Measurements from ENCODE around the gene C10orf53.

Gene C10orf53, protein sequence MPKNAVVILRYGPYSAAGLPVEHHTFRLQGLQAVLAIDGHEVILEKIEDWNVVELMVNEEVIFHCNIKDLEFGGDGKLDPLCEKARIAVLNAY

DNA sequence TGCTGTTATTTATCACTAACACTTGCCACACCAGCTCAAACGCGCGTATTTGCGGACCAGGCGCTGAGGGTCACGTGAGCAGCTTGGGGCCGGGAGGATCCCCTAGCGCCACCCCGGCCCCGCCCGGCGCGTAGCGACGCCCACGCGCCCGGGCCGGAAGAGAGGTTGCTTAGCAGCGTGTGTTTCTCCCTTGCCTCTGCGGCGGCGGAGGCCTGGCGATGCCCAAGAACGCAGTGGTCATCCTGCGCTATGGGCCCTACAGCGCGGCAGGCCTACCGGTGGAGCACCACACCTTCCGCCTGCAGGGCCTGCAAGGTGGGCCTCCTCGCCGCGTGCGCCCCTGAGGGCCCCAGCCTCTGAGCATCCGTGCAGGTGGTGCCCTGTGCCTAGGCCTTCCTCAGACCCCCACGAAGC, at the start of gene C10orf53:
TSS of gene C10orf53 (plus strand) at position 172 of the 414 bp plus-strand sequence. CDS start at position 219, 47 bp downstream.
- DNase-seq: no peak

DNA sequence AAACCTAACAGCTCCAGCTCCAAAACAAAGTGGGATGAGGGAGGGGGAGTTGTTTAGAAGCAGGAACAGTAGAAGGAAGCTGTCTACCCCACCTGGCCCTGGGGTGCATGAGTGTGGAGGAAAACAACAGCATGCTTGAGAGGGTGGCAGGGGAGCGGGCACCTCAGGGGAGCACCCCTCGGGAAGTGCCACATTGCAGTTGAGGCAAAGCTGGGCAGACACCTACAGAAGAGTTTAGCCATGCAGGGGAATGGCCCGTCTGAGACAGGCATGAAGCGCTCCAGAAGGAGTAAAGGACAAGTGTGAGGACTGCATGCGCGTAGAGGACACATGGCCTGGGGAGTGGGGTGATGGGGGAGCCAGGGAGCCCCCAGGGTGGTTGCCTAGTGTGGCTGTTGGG, 47.5 kb upstream of the C10orf53 start:
- DNase-seq: no peak

DNA sequence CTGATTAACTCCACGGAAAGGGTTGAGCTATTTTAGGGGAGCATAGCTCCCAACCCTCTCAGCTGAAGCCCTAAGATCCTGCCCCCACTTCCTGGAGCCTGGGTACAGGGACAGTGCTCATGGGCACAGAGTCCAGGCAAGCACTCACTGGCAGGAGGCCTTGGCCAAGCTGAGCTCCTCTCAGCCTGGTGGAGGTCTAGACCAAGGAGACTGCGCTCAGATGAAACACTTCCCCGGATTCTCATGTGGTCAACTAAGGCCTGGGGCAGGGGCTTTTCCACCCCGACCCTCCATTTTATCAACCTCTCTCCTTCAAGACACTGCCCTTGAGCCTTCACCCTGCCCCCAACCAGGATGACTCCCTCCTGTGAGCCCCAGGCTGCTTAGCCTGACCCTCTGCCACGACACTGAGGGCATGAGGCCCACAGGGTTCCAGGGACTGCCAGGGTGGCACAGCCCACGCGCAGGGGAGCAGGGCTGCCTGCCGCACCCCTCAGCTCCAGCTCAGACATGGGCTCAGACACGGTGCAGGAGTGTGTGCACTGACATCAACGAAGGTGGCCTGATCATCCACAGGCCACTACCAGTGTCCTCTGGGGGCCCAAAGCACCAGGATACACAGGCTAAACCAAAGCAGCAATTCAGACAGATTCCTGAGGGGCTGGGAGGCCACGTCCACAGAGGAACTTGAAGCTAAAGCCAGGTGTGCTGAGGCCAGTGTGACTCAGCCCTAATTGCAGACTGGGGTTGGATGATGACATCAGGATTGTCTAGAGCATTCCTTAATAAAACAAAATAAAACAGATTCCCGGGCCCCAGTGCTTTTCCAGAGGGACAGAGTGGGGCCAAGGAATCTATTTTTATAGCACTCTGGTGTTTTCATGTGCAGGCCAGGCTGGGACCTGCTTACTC, 46.8 kb upstream of the C10orf53 start:
- no peak for DNase-seq

DNA sequence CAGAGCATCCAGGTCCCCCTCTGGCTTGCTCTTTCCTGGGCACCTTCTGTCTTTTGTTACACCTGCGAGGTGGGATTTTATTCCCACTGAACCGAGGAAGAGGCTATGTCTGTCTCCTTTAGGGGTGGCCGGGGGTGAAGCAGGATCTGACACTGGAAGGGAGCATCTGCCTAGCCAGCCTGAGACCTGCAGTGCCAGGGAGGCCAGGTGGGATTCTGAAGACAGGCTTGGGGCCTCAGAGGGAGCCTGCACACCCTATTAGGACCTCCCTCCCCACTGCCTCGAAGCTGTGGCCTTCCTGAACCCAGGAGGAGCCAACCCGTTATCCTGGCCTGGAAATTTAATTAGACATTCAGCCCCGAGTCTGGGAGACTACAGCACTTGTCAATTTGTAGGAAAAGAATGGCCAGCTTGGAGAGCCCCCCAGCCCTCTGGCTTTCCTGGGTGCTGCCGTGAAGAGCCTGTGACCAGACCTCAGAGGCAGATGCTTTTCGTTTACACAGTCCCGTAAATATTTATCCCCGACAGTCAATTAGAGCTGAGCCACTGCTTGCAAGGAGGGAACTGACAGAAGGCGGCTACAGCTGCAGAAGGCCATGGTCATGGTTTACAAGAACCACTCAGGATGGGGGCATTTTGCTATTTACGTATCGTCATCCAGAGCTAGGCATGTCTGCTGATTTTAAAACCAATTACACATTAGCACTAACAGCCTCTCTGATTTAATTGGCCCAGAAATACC, 46.0 kb upstream of the C10orf53 start:
- DNase-seq: no peak

DNA sequence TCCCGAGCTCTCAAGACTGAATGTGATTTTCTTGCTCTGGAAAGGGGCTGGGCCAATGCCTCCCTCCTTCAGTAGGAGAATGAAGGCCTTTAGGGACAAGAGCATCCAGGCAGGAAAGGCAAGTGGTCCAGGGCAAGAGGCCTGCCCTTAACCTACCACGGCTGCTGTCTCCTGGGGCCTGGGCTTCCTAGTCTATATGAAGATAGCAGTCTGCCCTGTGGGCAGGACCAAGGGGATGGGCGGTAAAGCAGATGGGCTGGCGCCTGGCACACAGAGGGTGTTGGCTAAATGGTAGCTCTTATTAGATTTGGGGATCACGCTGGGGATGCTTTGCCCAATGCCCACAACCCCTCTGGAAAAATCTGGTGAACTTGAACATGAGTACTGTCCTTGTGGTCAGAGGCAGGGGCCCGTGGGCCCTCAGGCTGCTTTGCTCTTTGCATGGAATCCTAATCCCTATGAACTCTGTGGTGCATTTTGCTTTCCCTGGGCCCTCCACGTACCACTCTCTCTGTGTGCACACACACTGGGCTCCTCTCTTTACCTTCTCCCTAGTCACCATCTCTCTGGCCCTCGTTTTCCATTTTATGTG, 45.3 kb upstream of the C10orf53 start:
- no peak for DNase-seq

DNA sequence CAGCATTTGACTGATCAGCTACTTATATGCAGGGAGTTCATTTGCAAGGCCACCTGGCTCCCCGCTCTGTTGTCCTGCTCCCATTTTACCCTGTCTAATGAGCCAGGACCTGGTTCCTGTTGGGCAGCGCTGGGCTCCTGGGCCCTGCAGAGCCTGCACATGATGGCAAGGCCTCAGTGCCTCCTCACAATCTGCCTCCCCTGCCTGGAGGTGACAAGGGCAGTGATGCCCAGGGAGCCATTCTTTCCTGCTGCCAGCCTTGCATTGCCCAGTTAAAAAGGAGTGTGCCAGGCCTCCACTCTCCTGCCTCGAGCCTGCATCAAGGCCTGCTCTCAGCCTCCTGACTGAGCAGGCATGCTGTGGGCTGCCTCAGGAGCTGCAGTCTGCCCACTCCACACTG, 37.1 kb upstream of the C10orf53 start:
- no peak for DNase-seq

DNA sequence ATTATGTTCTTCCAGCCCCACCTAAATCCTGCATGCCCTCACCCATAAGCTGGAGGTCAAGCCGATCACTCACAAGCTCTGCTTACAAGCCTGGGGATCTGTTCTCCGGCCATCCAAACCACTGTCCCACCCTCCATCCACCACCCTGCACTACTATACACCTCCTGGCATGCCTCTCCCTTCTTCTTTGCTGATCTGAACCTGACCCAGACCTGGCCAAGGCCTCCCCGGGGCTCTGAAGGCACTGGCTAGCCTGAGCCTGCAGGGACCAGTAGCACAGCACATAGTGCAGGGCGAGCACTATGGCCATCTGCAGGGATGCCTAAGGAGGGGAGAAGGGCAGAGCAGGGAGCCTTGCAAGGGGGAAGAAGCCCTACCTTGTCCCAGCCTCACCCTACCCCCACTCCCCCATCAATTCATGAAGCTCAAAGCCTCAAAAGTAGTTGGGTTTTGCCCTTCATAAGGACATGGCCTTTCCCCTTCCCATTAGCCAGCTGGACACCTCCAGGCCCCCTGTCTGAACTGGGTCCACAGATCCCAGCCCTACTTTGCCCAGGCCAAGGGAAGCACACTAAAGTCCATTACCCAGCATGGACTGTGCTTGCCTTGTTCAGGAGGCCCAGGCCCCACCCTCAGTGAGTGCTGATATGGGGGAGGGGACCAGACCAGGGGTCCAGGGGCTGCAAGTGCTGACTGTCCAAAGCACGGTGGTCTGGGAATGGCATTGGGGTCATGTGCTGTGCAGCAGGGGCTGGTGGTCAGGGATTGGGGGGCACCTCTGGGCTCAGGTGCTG, 36.0 kb upstream of the C10orf53 start:
- DNase-seq: no peak

DNA sequence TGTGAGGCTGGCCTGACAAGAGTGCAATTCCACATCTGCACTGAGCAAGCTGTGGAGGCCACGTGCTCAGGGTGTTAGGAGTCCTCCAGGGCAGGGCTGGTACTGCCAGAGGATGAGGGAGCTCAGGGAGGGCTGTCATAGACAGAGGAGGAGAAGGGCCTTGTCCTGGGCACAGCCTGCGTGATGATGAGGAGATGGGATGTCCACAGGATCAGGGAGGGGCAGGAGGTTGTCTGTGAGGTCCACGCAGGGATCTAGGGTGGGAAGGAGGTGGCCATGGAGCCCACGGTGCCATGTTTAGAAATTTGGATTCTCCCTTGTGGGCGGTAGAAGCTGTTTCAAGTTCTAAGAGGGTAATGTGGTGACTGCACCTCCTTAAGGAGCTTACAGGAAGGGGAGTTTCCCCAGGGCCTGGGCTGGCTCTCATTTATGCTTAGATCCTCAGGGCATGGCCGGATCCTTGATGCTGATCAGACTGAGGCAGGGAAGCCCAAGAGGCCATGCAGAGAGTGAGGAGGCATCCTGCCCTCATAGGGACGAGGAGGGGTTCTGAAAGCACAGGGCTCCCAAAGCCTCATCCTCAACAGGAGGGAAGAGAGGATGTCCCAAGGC, 35.3 kb upstream of the C10orf53 start:
- no peak for DNase-seq

DNA sequence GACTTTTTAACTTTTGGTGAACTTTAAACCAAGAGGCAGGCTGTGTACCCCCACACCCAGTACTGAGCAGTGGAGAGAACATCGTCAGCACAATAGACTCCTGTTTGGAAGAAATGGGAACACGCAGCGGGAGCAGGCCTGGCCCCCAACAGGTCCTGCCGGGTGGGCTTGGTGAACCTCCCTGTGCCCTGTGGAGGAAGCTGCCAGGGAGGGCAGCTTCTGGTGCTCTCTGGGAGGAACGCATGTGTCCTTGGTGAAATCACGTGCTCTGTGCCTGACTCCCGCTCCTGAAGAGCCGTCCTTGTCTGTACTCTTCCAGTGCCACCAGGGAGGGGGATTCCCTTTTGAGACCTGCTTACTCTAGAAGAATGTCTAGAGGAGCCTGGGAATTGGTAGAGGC, 34.0 kb upstream of the C10orf53 start:
- DNase-seq: no peak

DNA sequence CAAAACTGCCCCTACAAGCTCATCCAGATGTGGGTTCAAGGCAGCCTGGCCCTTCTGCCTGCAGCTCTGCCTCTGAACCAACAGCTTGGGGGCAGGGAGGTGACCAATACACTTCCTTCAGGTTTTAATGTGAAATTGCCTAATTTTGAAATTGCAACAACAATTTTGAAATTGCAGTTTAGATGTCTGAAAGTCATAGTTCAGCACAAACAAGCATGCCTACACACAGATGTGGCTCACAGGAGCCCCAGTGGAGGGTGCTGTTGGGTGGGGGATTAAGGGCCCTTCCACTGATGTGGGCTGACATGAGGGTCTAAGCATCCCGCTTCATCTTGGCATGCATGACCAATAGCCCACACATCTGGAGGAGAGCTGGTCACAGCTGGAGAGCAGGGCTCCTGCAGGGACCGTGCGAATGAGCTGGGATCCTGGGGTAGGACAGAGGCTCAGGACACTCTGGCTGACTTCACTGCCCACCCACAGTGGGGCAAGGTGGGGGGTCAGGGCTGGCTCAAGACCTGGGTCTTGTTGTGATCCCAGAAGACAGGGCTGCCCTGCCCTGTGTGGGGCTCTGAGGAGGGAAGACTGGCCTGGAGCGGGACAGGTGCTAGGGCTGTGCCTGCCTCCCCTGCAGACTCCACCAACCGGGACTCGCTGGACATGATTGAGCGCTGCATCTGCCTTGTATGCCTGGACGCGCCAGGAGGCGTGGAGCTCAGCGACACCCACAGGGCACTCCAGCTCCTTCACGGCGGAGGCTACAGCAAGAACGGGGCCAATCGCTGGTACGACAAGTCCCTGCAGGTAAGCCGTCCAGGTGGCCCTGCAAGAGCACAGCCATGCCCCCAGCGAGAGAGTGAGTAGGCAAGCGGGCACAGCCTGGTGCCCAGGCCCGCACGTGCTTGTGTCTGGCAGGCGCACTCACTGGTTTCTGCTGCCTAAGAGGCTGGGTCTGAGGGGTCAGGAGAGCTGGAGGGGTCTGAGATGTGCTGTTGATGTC, 33.3 kb upstream of the C10orf53 start:
- DNase-seq: no peak

DNA sequence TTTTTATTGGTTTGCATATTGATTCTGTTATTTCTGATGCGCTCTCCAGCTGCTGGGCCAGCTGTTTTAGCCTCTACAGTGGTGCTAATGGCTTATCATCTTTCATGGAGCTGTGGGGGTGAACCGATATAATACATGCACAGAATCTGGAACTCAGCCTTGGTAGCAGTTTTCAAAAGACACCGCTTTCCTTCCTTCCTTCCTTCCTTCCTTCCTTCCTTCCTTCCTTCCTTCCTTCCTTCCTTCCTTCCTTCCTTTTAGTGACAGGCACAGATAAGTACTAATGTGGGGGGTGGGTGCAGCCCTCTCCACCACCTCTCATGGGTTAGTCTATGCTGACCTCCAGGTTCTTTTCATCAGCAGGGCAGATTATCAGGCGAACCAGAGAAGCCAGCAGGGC, 31.9 kb upstream of the C10orf53 start:
- no peak for DNase-seq

DNA sequence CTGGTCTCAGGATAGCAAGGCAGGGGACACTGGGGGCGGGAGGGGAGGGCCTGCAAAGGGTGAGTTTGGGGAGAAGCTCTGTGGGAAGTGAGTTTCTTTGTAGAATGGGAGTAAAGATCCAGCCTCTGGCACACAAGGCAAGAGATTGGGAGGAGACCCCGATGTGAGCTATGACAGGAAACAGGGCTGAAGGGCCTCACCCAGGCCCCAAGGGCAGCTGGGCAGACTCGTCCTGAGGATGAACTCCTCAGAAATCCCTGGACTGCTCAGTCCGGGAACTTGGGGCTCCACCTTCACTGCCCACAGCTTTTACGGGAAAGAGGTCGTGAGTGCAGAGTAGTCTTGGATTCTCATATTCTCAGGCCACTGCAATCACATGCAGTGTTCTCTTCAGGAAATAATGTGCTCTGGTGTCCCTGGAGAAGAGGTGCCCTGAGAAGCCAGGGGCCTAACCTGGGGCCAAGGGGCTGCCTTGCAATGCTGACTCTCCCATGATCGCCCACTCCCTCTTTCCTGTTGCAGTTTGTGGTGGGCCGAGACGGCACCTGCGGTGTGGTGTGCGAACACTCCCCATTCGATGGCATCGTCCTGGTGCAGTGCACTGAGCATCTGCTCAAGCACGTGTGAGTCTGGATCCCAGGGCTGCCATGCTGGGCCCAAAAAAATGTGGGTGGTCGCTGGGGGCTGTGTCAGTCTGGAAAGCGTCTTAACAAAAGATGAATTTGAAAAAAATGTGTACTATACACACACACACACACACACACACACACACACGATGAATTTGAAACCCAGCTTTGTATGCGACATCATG, 31.3 kb upstream of the C10orf53 start:
- no peak for DNase-seq

DNA sequence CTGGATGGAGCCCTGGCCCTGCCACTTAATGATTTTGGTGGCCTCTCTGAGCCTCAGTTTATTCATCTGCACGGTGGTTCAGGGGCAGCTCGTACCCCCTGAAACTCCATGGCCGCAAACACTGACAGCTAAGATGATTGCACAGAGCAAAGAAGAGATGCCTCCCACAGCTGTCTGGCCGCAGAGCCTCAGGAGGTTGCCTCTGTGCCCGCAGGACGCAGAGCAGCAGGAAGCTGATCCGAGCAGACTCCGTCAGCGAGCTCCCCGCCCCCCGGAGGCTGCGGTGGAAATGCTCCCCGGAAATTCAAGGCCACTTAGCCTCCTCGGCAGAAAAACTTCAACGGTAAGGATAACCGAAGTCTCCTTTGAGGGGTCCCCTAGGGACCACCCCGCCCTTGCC, 30.2 kb upstream of the C10orf53 start:
- DNase-seq: no peak

DNA sequence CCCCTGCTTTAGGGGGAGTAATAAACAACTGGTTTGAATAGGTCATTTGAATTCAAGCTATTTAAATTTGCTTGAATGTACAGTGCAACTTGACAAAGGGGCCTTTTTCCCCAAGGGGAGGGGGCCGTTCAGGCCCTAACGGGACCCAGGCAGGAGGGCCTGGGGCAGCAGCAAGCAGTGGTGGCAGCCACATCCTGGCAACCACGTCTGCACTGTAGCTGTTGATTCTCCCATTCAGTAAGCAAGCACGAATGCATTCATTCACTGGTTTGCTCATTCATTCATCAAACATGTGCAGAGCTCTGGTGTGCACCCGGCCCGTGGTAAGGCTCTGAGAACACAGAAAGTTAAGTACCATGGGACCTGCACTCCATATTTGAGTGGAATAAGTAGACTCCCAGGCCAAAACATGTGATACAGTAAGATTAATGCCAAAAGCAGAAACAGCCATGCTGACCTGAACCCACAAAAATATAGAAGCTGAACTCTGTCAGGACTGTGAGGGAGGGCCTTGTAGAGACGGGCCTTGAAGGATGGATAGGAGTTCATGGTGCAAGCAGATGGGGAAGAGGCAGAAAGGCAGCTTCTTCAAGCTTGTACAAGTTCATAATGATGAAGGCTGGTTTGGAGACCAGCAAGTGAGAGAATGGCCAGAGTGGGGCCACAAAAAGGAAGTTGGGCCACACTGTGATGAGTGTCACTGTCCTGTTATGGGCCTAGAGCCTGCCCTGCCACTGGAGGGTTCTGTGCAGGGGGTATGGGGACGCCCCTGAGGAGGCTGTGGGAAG, 29.3 kb upstream of the C10orf53 start:
- no peak for DNase-seq

DNA sequence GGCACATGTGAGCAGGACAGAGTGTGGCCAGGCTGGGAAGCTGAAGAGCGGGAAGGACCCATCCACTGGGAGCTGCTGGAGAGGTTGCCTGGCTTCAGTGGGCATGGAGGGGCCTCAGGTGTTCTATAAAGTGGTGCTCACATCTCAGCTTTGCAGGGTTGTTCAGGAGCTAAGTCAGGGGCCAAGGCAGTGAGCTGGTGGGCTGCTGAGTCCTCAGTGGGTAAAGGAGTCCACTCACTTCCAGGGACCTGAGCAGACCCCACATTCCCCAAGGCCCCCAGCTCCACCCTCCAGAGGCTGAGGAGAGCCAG, 28.8 kb upstream of the C10orf53 start:
- DNase-seq: no peak

DNA sequence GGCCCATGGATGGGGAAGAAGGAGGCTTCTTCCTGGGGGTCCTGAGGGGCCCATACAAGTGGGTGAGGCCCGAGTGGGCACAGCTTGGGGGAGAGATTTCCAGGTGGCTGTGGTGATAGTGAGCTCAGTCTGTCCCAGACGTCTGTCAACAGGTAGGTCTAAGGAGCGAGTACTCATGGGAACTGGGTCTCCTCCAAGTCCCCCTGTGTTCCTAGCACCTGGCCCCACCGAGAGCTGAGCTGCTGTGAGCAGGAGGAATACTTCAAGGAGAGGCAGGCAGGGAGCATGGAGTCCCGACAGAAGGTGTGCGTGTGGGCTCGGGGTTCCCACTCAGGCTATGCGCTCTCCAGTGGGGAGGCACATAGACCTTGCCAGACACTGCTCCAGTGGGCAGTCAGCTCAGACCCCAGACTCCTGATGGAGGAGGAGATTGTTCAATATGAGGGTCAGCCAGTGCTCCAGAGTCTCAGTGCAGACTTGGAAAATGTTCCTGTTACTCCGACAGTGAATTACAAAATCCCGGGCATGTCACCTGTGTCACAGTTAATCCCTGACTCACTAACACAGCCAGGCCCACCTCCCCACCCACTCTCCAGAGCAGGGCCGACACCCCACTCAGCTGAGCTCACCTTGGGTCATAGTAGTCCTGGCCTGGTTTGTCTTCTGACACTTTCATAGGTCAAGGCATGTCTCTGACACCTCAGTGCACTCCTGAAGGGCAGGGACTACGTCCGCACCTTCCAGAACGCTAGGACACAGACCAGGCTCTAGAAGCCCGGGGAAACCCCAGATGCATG, 28.2 kb upstream of the C10orf53 start:
- DNase-seq: no peak

DNA sequence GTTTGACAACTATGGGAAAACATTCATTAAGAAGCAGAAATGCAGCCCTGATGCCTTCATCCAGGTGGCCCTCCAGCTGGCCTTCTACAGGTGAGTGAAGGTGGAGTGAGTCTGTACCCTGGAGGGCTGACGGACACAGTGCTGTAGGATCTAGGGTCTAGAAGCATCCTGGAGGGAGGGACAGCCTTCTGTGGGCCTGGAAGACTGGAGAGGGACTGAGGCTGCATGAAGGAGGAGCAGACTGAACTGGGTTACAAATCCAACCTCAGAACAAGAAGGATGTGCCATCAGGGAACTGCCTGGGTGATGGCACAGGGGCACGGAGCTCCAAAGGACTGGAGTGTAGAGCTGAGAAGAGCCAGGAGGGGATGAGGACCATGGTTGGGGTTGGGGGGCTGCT, 27.5 kb upstream of the C10orf53 start:
- no peak for DNase-seq

Data from activated naive CD4-positive, alpha-beta T cell treated with anti-CD3 and anti-CD28 coated beads, Interleukin-2, amount 50 U/mL, for 16 hours (primary cell).